Activated CD4-positive, alpha-beta T cell treated with anti-CD3 and anti-CD28 coated beads for 36 hours (primary cell): ENCODE results near the gene TEX54. TPM values are rescaled to one million over a fixed set of nuclear protein-coding genes. Genes with fewer than 3 reads are reported as not detected.
"Not testable (repeated sequence)": the region's sequence is repeated elsewhere in the genome, so short reads cannot be mapped to it uniquely, and the experiment has no call there.

Experiments used
- ATAC-seq: fragments of 200-7000 bp; cut with Tn5 transposase; one replicate; pipeline ENCODE4 v1.10.0; 2021; ENCODE audit warnings: mild to moderate bottlenecking, moderate library complexity
- CTCF ChIA-PET: fragments of 350-600 bp; sonication (Branson Sonifier 250); formaldehyde crosslinking; loops from one replicate; lab custom pipeline; 2021; ENCODE audit warnings: antibody characterized with exemption; lab: Charles Lee
- POLR2A ChIA-PET: fragments of 350-600 bp; sonication (Branson Sonifier 250); formaldehyde crosslinking; loops from one replicate; lab custom pipeline; 2021; ENCODE audit warnings: antibody characterized with exemption, inconsistent platforms; lab: Charles Lee
- DNase-seq: peaks from one replicate; pipeline ENCODE4 v3.0.0-alpha.2; 2020
- H3K27ac Mint-ChIP-seq: one replicate; pipeline ENCODE4 v1.8.0; 2021; ENCODE audit warnings: mixed read lengths
- H3K27me3 Mint-ChIP-seq: one replicate; pipeline ENCODE4 v1.8.0; 2021; ENCODE audit warnings: mixed read lengths
- H3K36me3 Mint-ChIP-seq: one replicate; pipeline ENCODE4 v1.8.0; 2021; ENCODE audit warnings: low read depth, mixed read lengths
- H3K4me1 Mint-ChIP-seq: one replicate; pipeline ENCODE4 v1.8.0; 2021; ENCODE audit warnings: mixed read lengths
- H3K4me3 Mint-ChIP-seq: one replicate; pipeline ENCODE4 v1.8.0; 2021; ENCODE audit warnings: mild to moderate bottlenecking, moderate library complexity, mixed read lengths
- H3K9me3 Mint-ChIP-seq: one replicate; pipeline ENCODE4 v1.8.0; 2021; ENCODE audit warnings: low read depth, mixed read lengths
- intact Hi-C, 2 experiments: fragments of 100-400 bp; cut with DNase I in 1 of 2; cut with micrococcal nuclease in 1 of 2; formaldehyde crosslinking; loops; one replicate each; pipeline versions ENCODE4 v1.14.2 to v1.15.1; 2022 to 2024; cut with DNase I, micrococcal nuclease
- total RNA-seq, 2 experiments: library from RNA; stranded (reverse); gene quantifications; one replicate each; pipeline ENCODE4 v1.2.3, GENCODE V29; 2021

TEX54 gene
- total RNA-seq, 2 experiments from 2014 or later, result 0.42 TPM; not detected in 1

- intact Hi-C loops, result no loop called here
- CTCF ChIA-PET, result interaction anchor here (1.0 to 1.1 kb wide), 3 partner anchors 13 to 31 kb away, joined by 3 to 4 read pairs (median 3); no protein-coding TSS in a partner anchor
These were observed 42.2 kb upstream of the TEX54 start for GRCh38 chr11:62874851-62875250.

DNA sequence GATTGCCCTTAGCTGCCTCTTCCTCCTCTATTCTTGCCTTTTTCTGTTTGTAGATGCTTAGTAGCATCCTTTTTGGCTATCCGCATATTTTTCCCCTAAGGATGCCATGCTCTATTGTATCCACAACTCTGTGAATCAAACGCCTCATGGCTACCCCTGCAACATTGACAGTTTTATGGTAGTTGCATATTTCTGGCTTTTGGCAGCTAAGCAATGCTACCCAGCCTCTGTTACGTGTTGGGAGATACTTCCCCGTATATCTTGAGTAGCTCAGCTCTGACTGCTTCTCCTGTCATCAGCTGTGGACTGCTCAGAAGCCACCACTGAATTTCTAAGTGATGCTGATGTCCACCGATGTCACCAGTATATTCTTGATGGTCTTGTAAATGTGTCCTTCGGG lies 33.0 kb upstream of the TEX54 start:
- ChIA-PET POLR2A (interaction anchor here (0.6 kb wide), 1 partner anchor 367 kb away, joined by 10 read pairs; no protein-coding TSS in a partner anchor), CTCF (interaction anchor here (0.6 to 2.6 kb wide), 7 partner anchors 9 to 441 kb away, joined by 3 to 10 read pairs (median 3); partner anchors contain the start of gene TUT1)
- Mint-ChIP-seq H3K27me3 (no peaks in the 10 kb centered on the region), H3K27ac (no peak overlapping the region), H3K36me3 (peaks cover 11% of the 10 kb centered on the region), H3K4me3 (no peak overlapping the region), H3K9me3 (no peaks in the 10 kb centered on the region), H3K4me1 (peaks cover 19% of the 10 kb centered on the region)
- DNase-seq, result no peak
- intact Hi-C loops, result loop anchor here in 1 of 2 experiments (10.0 kb wide), 1 partner anchor 471 kb away; no protein-coding TSS in a partner anchor
- ATAC-seq, result no peak

More at GRCh38 chr11:62874851-62875250, 42.2 kb upstream of the TEX54 start:
- Mint-ChIP-seq H3K4me1 (peaks cover 7% of the 10 kb centered on the region), H3K27ac (no peak overlapping the region), H3K4me3 (no peak overlapping the region), H3K36me3 (peaks cover 34% of the 10 kb centered on the region), H3K9me3 (no peaks in the 10 kb centered on the region), H3K27me3 (no peaks in the 10 kb centered on the region)
- POLR2A ChIA-PET, result interaction anchor here (0.7 kb wide), 1 partner anchor 228 kb away, joined by 4 read pairs; no protein-coding TSS in a partner anchor
- ATAC-seq, result no peak
- DNase-seq, result no peak

- Mint-ChIP-seq H3K4me3 (no peak overlapping the region), H3K9me3 (no peaks in the 10 kb centered on the region), H3K27ac (peak overlapping the region; percentile 28), H3K36me3 (peaks cover 17% of the 10 kb centered on the region), H3K27me3 (no peaks in the 10 kb centered on the region), H3K4me1 (peaks cover 32% of the 10 kb centered on the region)
- CTCF ChIA-PET, result interaction anchor here (0.6 to 3.5 kb wide), 8 partner anchors 27 to 271 kb away, joined by 3 to 30 read pairs (median 4); no protein-coding TSS in a partner anchor
- POLR2A ChIA-PET, result interaction anchor here (0.5 to 2.3 kb wide), 3 partner anchors 22 to 437 kb away, joined by 3 to 9 read pairs (median 3); partner anchors contain the start of gene WDR74
- intact Hi-C loops, result loop anchor here in 1 of 2 experiments (5.0 to 10.0 kb wide), 2 partner anchors 272 to 469 kb away; partner anchors contain the start of gene TUT1
- DNase-seq (no peak), ATAC-seq (no peak)
These were observed 31.2 kb upstream of the TEX54 start for GRCh38 chr11:62863687-62864335.

DNA sequence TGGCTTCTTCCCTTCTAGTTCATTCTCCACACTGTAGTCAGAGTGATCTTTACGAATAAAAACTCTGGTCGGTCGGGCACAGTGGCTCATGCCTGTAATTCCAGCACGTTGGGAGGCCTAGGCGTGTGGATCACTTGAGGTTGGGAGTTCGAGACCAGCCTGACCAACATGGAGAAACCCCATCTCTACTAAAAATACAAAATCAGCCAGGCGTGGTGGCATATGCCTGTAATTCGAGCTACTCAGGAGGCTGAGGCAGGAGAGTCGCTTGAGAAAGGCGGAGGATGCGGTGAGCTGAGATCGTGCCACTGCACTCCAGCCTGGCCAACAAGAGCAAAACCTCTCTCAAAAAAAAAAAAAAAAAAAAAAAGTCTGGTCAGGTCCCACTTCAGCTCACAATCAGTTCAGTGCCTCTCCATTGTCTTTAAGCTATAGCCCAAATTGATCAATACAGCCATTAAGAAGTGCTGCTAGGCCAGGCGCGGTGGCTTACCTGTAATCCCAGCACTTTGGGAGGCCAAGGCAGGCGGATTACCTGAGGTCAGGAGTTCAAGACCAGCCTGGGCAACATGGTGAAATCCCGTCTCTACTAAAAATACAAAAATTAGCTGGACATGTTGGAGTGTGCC lies 29.0 kb upstream of the TEX54 start:
- not testable (repeated sequence) for ATAC-seq, H3K27me3 Mint-ChIP-seq, H3K27ac Mint-ChIP-seq, H3K4me3 Mint-ChIP-seq, DNase-seq, H3K9me3 Mint-ChIP-seq
- CTCF ChIA-PET, result interaction anchor here (0.6 to 3.5 kb wide), 14 partner anchors 9 to 1391 kb away, joined by 3 to 30 read pairs (median 3); partner anchors contain the start of gene ZBTB3
- Mint-ChIP-seq H3K4me1 (peaks cover 43% of the 10 kb centered on the region), H3K36me3 (peaks cover 27% of the 10 kb centered on the region)
- intact Hi-C loops, result loop anchor here (1.0 to 10.0 kb wide), 6 partner anchors 56 to 467 kb away; partner anchors contain the start of genes NXF1 (in 1 of the 2), TAF6L (in 1 of the 2), TMEM223 (in 1 of the 2) and TUT1 (in 1 of the 2)
- POLR2A ChIA-PET, result interaction anchor here (0.6 to 2.3 kb wide), 6 partner anchors 9 to 135 kb away, joined by 3 to 9 read pairs (median 4); partner anchors contain the start of genes WDR74 and ZBTB3

GRCh38 chr11:62860835-62861563 lies 28.4 kb upstream of the TEX54 start:
- Mint-ChIP-seq H3K27ac (peak overlapping the region; percentile 69), H3K27me3 (no peaks in the 10 kb centered on the region), H3K4me1 (peaks cover 43% of the 10 kb centered on the region), H3K4me3 (no peak overlapping the region), H3K36me3 (peaks cover 31% of the 10 kb centered on the region), H3K9me3 (no peaks in the 10 kb centered on the region)
- CTCF ChIA-PET, result interaction anchor here (0.6 to 3.5 kb wide), 9 partner anchors 13 to 182 kb away, joined by 3 to 30 read pairs (median 3); partner anchors contain the start of genes UBXN1 and ZBTB3
- DNase-seq (no peak), ATAC-seq (peak; percentile 28)
- intact Hi-C loops, result loop anchor here in 1 of 2 experiments (5.0 to 10.0 kb wide), 2 partner anchors 269 to 466 kb away; partner anchors contain the start of gene TUT1
- POLR2A ChIA-PET, result interaction anchor here (0.6 to 2.3 kb wide), 7 partner anchors 8 to 135 kb away, joined by 3 to 9 read pairs (median 4); no protein-coding TSS in a partner anchor

GRCh38 chr11:62859281-62859703 lies 26.7 kb upstream of the TEX54 start:
- H3K36me3 Mint-ChIP-seq, result peaks cover 48% of the 10 kb centered on the region
- not testable (repeated sequence) for H3K27me3 Mint-ChIP-seq, H3K27ac Mint-ChIP-seq

DNA sequence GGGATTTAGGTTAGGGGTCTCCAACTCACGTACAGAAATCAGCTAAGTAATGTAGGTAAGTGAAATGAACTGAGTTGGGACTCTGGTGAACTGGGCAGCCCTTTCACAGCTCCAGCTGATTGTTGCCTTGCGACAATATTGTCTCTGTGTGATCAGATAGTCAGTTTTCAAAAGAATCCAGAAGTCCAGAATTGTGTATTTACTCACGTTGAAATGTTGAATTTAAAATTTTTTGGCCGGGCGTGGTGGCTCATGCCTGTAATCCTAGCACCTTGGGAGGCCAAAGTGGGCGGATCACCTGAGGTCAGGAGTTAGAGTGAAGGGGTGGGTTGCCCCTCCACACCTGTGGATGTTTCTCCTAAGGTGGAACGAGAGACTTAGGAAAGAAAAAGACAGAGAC lies 25.6 kb upstream of the TEX54 start:
- ChIA-PET CTCF (interaction anchor here (0.7 to 6.0 kb wide), 5 partner anchors 23 to 182 kb away, joined by 3 to 44 read pairs (median 14); partner anchors contain the start of genes HNRNPUL2, SLC3A2 and TMEM179B), POLR2A (interaction anchor here (0.8 to 9.3 kb wide), 2 partner anchors 18 to 284 kb away, joined by 3 to 383 read pairs; partner anchors contain the start of genes EEF1G and WDR74)
- intact Hi-C loops, result loop anchor here in 1 of 2 experiments (5.0 kb wide), 1 partner anchor 246 kb away; the partner anchor contains the start of genes EML3 and ROM1
- peak overlapping the region; percentile 99 for H3K4me3 Mint-ChIP-seq
- DNase-seq (no peak), ATAC-seq (no peak)
- peak overlapping the region; percentile 52 for H3K27ac Mint-ChIP-seq
- H3K9me3 Mint-ChIP-seq, result no peaks in the 10 kb centered on the region
- H3K27me3 Mint-ChIP-seq, result no peaks in the 10 kb centered on the region
- peaks cover 46% of the 10 kb centered on the region for H3K4me1 Mint-ChIP-seq
- H3K36me3 Mint-ChIP-seq, result peaks cover 56% of the 10 kb centered on the region

More at GRCh38 chr11:62859281-62859703, 26.7 kb upstream of the TEX54 start:
- H3K4me1 Mint-ChIP-seq, result peaks cover 43% of the 10 kb centered on the region
- POLR2A ChIA-PET, result interaction anchor here (0.5 kb wide), 1 partner anchor 171 kb away, joined by 3 read pairs; no protein-coding TSS in a partner anchor
- not testable (repeated sequence) for DNase-seq, H3K4me3 Mint-ChIP-seq, ATAC-seq, H3K9me3 Mint-ChIP-seq
- CTCF ChIA-PET, result interaction anchor here (0.5 kb wide), 1 partner anchor 127 kb away, joined by 5 read pairs; no protein-coding TSS in a partner anchor
- intact Hi-C loops, result loop anchor here in 1 of 2 experiments (5.0 kb wide), 1 partner anchor 247 kb away; the partner anchor contains the start of genes EML3 and ROM1

DNA sequence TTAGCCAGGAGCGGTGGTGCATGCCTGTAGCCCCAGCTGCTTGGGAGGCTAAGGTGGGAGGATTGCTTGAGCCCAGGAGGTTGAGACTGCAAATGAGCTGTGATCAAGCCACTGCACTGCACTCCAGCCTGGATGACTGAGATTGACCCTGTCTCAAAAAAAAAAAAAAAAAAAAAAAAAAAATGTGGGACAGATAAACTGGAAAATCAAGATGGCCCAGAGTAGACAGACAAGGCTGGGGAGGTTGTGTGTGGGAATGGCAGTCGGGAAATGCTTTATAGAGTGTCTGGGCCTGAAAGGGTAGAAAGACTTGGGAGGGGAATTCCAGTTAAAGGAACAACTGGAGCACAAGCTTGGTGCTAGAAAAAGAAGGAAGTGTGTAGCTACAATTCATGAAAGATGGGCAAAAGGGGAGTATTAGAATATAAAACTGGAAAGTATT lies 24.9 kb upstream of the TEX54 start:
- DNase-seq (no peak), ATAC-seq (no peak)
- Mint-ChIP-seq H3K27me3 (no peaks in the 10 kb centered on the region), H3K36me3 (peaks cover 60% of the 10 kb centered on the region), H3K4me1 (peaks cover 49% of the 10 kb centered on the region), H3K4me3 (peak overlapping the region; percentile 99), H3K9me3 (no peaks in the 10 kb centered on the region), H3K27ac (peak overlapping the region; percentile 97)
- intact Hi-C loops, result loop anchor here in 1 of 2 experiments (5.0 kb wide), 1 partner anchor 245 kb away; the partner anchor contains the start of genes EML3 and ROM1
- POLR2A ChIA-PET, result interaction anchor here (0.6 to 9.3 kb wide), 7 partner anchors 17 to 1472 kb away, joined by 3 to 383 read pairs (median 5); partner anchors contain the start of genes EEF1G, POLR2G and WDR74
- CTCF ChIA-PET, result interaction anchor here (0.6 to 6.0 kb wide), 8 partner anchors 10 to 181 kb away, joined by 3 to 44 read pairs (median 3); partner anchors contain the start of genes HNRNPUL2, SLC3A2 and TMEM179B

- Mint-ChIP-seq H3K27me3 (no peaks in the 10 kb centered on the region), H3K9me3 (no peaks in the 10 kb centered on the region), H3K27ac (peak overlapping the region; percentile 97), H3K36me3 (peaks cover 69% of the 10 kb centered on the region), H3K4me1 (peaks cover 54% of the 10 kb centered on the region), H3K4me3 (peak overlapping the region; percentile 99)
- intact Hi-C loops, result loop anchor here (1.0 to 5.0 kb wide), 6 partner anchors 25 to 244 kb away; partner anchors contain the start of genes TMEM179B (in 2 of the 2), EML3 (in 1 of the 2), HNRNPUL2 (in 1 of the 2) and NXF1 (in 1 of the 2)
- ChIA-PET POLR2A (interaction anchor here (0.5 to 9.3 kb wide), 34 partner anchors 14 to 1461 kb away, joined by 3 to 383 read pairs (median 4); partner anchors contain the start of genes BSCL2, C11orf98, CSKMT and HNRNPUL2), CTCF (interaction anchor here (0.6 to 6.0 kb wide), 15 partner anchors 8 to 189 kb away, joined by 3 to 44 read pairs (median 4); partner anchors contain the start of genes HNRNPUL2, SLC3A2 and TMEM179B)
- DNase-seq, result no peak
- ATAC-seq, result no peak
These were observed 23.8 kb upstream of the TEX54 start for GRCh38 chr11:62856333-62856895.
